WTC11 (cell line): ENCODE results near the gene MYO15B. TPM values are rescaled to one million over a fixed set of nuclear protein-coding genes. Genes with fewer than 3 reads are reported as not detected.

Source experiments
- ATAC-seq: fragments of 200-7000 bp; cut with Tn5 transposase; 2 replicates; pipeline ENCODE4 v1.10.0; 2021; ENCODE audit warnings: mild to moderate bottlenecking, moderate library complexity
- CTCF ChIA-PET: fragments of 300-600 bp; sonication (Branson Sonifier 250); formaldehyde crosslinking; loops from one replicate; lab custom pipeline; 2021; ENCODE audit warnings: antibody characterized with exemption; lab: Charles Lee
- POLR2A ChIA-PET: fragments of 350-600 bp; sonication (Branson Sonifier 250); formaldehyde crosslinking; loops from one replicate; lab custom pipeline; 2021; ENCODE audit warnings: antibody characterized with exemption; lab: Charles Lee
- DNase-seq: peaks from one replicate; pipeline ENCODE4 v3.0.0; 2021; ENCODE audit warnings: low spot score
- H3K27ac Mint-ChIP-seq: 2 replicates; pipeline ENCODE4 v1.8.0; 2021; ENCODE audit warnings: mixed read lengths
- H3K27me3 Mint-ChIP-seq: 2 replicates; pipeline ENCODE4 v1.8.0; 2021; ENCODE audit warnings: low read depth, mild to moderate bottlenecking, moderate library complexity, mixed read lengths
- H3K36me3 Mint-ChIP-seq: 2 replicates; pipeline ENCODE4 v1.8.0; 2021; ENCODE audit warnings: mixed read lengths
- H3K4me1 Mint-ChIP-seq: 2 replicates; pipeline ENCODE4 v1.8.0; 2022; ENCODE audit warnings: mixed read lengths
- H3K4me3 Mint-ChIP-seq: 2 replicates; pipeline ENCODE4 v1.8.0; 2021; ENCODE audit warnings: mild to moderate bottlenecking, moderate library complexity, mixed read lengths
- H3K9me3 Mint-ChIP-seq: 2 replicates; pipeline ENCODE4 v1.8.0; 2021; ENCODE audit warnings: mixed read lengths
- CREB1 ChIP-seq: sonication (generic); formaldehyde crosslinking; IDR thresholded peaks from 2 replicates; pipeline ENCODE4 v1.8.0; 2023; ENCODE audit warnings: mild to moderate bottlenecking, missing genetic modification reagents
- CREM ChIP-seq: sonication (generic); formaldehyde crosslinking; IDR thresholded peaks from 2 replicates; pipeline ENCODE4 v1.8.1; 2022; ENCODE audit warnings: mild to moderate bottlenecking, missing genetic modification reagents, moderate library complexity
- FOXK1 ChIP-seq: sonication (generic); formaldehyde crosslinking; IDR thresholded peaks from 2 replicates; pipeline ENCODE4 v1.8.0; 2022; ENCODE audit warnings: mild to moderate bottlenecking, moderate library complexity, missing genetic modification reagents
- FOXP1 ChIP-seq: sonication (generic); formaldehyde crosslinking; IDR thresholded peaks from 2 replicates; pipeline ENCODE4 v1.8.0; 2022; ENCODE audit warnings: missing genetic modification reagents, mild to moderate bottlenecking, moderate library complexity, borderline replicate concordance
- IRF2 ChIP-seq: sonication (generic); formaldehyde crosslinking; IDR thresholded peaks from 2 replicates; pipeline ENCODE4 v1.8.0; 2022; ENCODE audit warnings: low read depth, missing genetic modification reagents, borderline replicate concordance
- NFE2L1 ChIP-seq: sonication (generic); formaldehyde crosslinking; IDR thresholded peaks from 2 replicates; pipeline ENCODE4 v1.8.1; 2023; ENCODE audit warnings: missing genetic modification reagents
- NR3C1 ChIP-seq: sonication (generic); formaldehyde crosslinking; conservative IDR thresholded peaks from 2 replicates; pipeline ENCODE4 v1.8.1; 2023; ENCODE audit warnings: low read depth, mild to moderate bottlenecking, missing genetic modification reagents
- PRRX2 ChIP-seq: fragments of 250-450 bp; sonication (Bioruptor Pico); IDR thresholded peaks from 2 replicates; pipeline ENCODE4 v1.8.0; 2021; ENCODE audit warnings: mild to moderate bottlenecking
- RELA ChIP-seq: sonication (generic); formaldehyde crosslinking; IDR thresholded peaks from 2 replicates; pipeline ENCODE4 v1.8.1; 2022; ENCODE audit warnings: missing genetic modification reagents, mild to moderate bottlenecking, borderline replicate concordance
- TP53 ChIP-seq: sonication (generic); formaldehyde crosslinking; IDR thresholded peaks from 2 replicates; pipeline ENCODE4 v1.8.1; 2023; ENCODE audit warnings: mild to moderate bottlenecking, missing genetic modification reagents
- ZNF219 ChIP-seq: sonication (generic); formaldehyde crosslinking; IDR thresholded peaks from 2 replicates; pipeline ENCODE4 v1.8.0; 2023; ENCODE audit warnings: missing genetic modification reagents, mild to moderate bottlenecking, borderline replicate concordance
- ZNF263 ChIP-seq: sonication (generic); formaldehyde crosslinking; IDR thresholded peaks from 2 replicates; pipeline ENCODE4 v1.8.1; 2022; ENCODE audit warnings: low read depth, mild to moderate bottlenecking, moderate library complexity, missing genetic modification reagents
- ZNF317 ChIP-seq: sonication (generic); formaldehyde crosslinking; IDR thresholded peaks from 2 replicates; pipeline ENCODE4 v1.8.1; 2023; ENCODE audit warnings: low read depth, mild to moderate bottlenecking, moderate library complexity, missing genetic modification reagents, borderline replicate concordance
- ZNF671 ChIP-seq: fragments of 250-450 bp; sonication (Bioruptor Pico); IDR thresholded peaks from 2 replicates; pipeline ENCODE4 v1.8.0; 2021; ENCODE audit warnings: mild to moderate bottlenecking
- total RNA-seq: library from RNA; stranded (reverse); gene quantifications from 3 replicates; pipeline ENCODE4 v1.2.3, GENCODE V29; 2021
- TF ChIP-seq, protein P1 (sequence below): fragments of 250-450 bp; sonication (Bioruptor Pico); IDR thresholded peaks from 2 replicates; pipeline ENCODE4 v1.8.0; 2021; ENCODE audit warnings: mild to moderate bottlenecking
- TF ChIP-seq, protein P2 (sequence below): sonication (generic); formaldehyde crosslinking; IDR thresholded peaks from 2 replicates; pipeline ENCODE4 v1.8.1; 2023; ENCODE audit warnings: mild to moderate bottlenecking, missing genetic modification reagents
- TF ChIP-seq, protein P3 (sequence below): fragments of 250-450 bp; sonication (Bioruptor Pico); IDR thresholded peaks from 2 replicates; pipeline ENCODE4 v1.9.0; 2021; ENCODE audit warnings: mild to moderate bottlenecking, borderline replicate concordance
- TF ChIP-seq, protein P4 (sequence below): sonication (generic); formaldehyde crosslinking; IDR thresholded peaks from 2 replicates; pipeline ENCODE4 v1.8.0; 2022; ENCODE audit warnings: mild to moderate bottlenecking, missing genetic modification reagents
- TF ChIP-seq, protein P5 (sequence below): sonication (generic); formaldehyde crosslinking; IDR thresholded peaks from 2 replicates; pipeline ENCODE4 v1.8.0; 2023; ENCODE audit warnings: missing genetic modification reagents, mild to moderate bottlenecking, borderline replicate concordance
- TF ChIP-seq, protein P6 (sequence below): sonication (generic); formaldehyde crosslinking; conservative IDR thresholded peaks from 2 replicates; pipeline ENCODE4 v1.8.1; 2023; ENCODE audit warnings: mild to moderate bottlenecking, low read depth, missing genetic modification reagents, moderate library complexity
- TF ChIP-seq, protein P7 (sequence below): sonication (generic); formaldehyde crosslinking; conservative IDR thresholded peaks from 2 replicates; pipeline ENCODE4 v1.8.1; 2022; ENCODE audit warnings: mild to moderate bottlenecking, missing genetic modification reagents

Gene MYO15B
- total RNA-seq, 1 experiment from 2014 or later, result 35.6 TPM

DNA sequence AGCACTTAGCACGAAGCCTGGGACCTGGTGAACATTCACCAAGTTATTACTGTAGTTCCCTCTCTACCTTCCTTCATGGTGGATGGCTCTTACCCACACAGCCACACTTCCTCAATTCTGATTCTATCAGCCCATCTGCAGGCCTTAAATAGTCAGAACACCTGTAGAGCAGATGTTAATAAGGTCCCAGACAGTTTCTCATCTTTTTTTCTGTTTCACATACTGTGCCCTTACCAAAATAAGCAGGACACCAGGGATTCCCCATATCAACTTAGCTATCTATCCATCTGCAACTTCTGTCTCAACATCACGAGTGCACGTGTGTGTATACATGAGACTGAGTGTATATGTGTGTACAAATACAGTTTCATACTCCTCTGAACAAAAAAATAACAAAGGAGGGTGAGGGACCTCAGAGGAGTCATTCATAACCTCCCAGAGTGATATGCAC, 76.5 kb downstream of the MYO15B start (continued):
- TF ChIP-seq, protein P1, sequence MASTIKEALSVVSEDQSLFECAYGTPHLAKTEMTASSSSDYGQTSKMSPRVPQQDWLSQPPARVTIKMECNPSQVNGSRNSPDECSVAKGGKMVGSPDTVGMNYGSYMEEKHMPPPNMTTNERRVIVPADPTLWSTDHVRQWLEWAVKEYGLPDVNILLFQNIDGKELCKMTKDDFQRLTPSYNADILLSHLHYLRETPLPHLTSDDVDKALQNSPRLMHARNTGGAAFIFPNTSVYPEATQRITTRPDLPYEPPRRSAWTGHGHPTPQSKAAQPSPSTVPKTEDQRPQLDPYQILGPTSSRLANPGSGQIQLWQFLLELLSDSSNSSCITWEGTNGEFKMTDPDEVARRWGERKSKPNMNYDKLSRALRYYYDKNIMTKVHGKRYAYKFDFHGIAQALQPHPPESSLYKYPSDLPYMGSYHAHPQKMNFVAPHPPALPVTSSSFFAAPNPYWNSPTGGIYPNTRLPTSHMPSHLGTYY (CRISPR knock-in tag), result no peak
- TF ChIP-seq, protein P2, sequence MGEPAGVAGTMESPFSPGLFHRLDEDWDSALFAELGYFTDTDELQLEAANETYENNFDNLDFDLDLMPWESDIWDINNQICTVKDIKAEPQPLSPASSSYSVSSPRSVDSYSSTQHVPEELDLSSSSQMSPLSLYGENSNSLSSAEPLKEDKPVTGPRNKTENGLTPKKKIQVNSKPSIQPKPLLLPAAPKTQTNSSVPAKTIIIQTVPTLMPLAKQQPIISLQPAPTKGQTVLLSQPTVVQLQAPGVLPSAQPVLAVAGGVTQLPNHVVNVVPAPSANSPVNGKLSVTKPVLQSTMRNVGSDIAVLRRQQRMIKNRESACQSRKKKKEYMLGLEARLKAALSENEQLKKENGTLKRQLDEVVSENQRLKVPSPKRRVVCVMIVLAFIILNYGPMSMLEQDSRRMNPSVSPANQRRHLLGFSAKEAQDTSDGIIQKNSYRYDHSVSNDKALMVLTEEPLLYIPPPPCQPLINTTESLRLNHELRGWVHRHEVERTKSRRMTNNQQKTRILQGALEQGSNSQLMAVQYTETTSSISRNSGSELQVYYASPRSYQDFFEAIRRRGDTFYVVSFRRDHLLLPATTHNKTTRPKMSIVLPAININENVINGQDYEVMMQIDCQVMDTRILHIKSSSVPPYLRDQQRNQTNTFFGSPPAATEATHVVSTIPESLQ (CRISPR knock-in tag), result no peak
- TF ChIP-seq RELA (CRISPR knock-in tag) (no peak), ZNF317 (CRISPR knock-in tag) (no peak), CREB1 (CRISPR knock-in tag) (no peak), NR3C1 (CRISPR knock-in tag) (no peak), ZNF671 (CRISPR knock-in tag) (no peak)
- TF ChIP-seq, protein P3, sequence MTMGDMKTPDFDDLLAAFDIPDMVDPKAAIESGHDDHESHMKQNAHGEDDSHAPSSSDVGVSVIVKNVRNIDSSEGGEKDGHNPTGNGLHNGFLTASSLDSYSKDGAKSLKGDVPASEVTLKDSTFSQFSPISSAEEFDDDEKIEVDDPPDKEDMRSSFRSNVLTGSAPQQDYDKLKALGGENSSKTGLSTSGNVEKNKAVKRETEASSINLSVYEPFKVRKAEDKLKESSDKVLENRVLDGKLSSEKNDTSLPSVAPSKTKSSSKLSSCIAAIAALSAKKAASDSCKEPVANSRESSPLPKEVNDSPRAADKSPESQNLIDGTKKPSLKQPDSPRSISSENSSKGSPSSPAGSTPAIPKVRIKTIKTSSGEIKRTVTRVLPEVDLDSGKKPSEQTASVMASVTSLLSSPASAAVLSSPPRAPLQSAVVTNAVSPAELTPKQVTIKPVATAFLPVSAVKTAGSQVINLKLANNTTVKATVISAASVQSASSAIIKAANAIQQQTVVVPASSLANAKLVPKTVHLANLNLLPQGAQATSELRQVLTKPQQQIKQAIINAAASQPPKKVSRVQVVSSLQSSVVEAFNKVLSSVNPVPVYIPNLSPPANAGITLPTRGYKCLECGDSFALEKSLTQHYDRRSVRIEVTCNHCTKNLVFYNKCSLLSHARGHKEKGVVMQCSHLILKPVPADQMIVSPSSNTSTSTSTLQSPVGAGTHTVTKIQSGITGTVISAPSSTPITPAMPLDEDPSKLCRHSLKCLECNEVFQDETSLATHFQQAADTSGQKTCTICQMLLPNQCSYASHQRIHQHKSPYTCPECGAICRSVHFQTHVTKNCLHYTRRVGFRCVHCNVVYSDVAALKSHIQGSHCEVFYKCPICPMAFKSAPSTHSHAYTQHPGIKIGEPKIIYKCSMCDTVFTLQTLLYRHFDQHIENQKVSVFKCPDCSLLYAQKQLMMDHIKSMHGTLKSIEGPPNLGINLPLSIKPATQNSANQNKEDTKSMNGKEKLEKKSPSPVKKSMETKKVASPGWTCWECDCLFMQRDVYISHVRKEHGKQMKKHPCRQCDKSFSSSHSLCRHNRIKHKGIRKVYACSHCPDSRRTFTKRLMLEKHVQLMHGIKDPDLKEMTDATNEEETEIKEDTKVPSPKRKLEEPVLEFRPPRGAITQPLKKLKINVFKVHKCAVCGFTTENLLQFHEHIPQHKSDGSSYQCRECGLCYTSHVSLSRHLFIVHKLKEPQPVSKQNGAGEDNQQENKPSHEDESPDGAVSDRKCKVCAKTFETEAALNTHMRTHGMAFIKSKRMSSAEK, result no peak
- TF ChIP-seq, protein P4, sequence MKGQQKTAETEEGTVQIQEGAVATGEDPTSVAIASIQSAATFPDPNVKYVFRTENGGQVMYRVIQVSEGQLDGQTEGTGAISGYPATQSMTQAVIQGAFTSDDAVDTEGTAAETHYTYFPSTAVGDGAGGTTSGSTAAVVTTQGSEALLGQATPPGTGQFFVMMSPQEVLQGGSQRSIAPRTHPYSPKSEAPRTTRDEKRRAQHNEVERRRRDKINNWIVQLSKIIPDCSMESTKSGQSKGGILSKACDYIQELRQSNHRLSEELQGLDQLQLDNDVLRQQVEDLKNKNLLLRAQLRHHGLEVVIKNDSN (CRISPR knock-in tag), result no peak
- TF ChIP-seq, all 79 proteins: peak for 0

DNA sequence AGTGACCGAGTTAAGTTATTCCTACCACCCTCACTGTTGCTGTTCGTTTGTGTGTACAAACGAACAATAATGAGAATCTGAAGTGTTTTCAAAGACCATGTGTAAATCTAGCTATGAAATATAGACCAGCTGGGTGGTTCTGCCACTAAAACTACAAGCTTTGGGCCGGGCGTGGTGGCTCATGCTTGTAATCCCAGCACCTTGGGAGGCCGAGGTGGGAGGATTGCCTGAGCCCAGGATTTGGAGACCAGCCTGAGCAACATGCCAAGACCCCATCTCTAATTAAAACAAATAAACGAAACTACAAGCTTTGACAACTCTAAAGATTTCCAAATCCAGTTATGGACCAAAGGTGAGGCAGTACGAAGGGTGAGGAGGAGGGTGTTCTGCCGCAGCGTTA, 78.4 kb downstream of the MYO15B start:
- ATAC-seq (no peak), DNase-seq (no peak)
- H3K27ac Mint-ChIP-seq, result peak overlapping the region; percentile 65
- H3K4me1 Mint-ChIP-seq, result peaks cover 12% of the 10 kb centered on the region
- no peaks in the 10 kb centered on the region for H3K9me3 Mint-ChIP-seq
- ChIA-PET CTCF (interaction anchor here (0.6 to 3.6 kb wide), 9 partner anchors 12 to 381 kb away, joined by 3 to 22 read pairs (median 12); partner anchors contain the start of genes GALK1 and SMIM5), POLR2A (no interaction called here)
- H3K27me3 Mint-ChIP-seq, result no peaks in the 10 kb centered on the region
- peaks cover 37% of the 10 kb centered on the region for H3K36me3 Mint-ChIP-seq
- H3K4me3 Mint-ChIP-seq, result no peak overlapping the region
- TF ChIP-seq NFE2L1 (CRISPR knock-in tag) (no peak), CREM (no peak), ZNF263 (CRISPR knock-in tag) (no peak), FOXP1 (CRISPR knock-in tag) (no peak), ZNF219 (no peak), TP53 (CRISPR knock-in tag) (no peak), CREB1 (CRISPR knock-in tag) (no peak), PRRX2 (no peak), RELA (CRISPR knock-in tag) (no peak), FOXK1 (CRISPR knock-in tag) (no peak), IRF2 (CRISPR knock-in tag) (no peak)
- TF ChIP-seq, protein P5, sequence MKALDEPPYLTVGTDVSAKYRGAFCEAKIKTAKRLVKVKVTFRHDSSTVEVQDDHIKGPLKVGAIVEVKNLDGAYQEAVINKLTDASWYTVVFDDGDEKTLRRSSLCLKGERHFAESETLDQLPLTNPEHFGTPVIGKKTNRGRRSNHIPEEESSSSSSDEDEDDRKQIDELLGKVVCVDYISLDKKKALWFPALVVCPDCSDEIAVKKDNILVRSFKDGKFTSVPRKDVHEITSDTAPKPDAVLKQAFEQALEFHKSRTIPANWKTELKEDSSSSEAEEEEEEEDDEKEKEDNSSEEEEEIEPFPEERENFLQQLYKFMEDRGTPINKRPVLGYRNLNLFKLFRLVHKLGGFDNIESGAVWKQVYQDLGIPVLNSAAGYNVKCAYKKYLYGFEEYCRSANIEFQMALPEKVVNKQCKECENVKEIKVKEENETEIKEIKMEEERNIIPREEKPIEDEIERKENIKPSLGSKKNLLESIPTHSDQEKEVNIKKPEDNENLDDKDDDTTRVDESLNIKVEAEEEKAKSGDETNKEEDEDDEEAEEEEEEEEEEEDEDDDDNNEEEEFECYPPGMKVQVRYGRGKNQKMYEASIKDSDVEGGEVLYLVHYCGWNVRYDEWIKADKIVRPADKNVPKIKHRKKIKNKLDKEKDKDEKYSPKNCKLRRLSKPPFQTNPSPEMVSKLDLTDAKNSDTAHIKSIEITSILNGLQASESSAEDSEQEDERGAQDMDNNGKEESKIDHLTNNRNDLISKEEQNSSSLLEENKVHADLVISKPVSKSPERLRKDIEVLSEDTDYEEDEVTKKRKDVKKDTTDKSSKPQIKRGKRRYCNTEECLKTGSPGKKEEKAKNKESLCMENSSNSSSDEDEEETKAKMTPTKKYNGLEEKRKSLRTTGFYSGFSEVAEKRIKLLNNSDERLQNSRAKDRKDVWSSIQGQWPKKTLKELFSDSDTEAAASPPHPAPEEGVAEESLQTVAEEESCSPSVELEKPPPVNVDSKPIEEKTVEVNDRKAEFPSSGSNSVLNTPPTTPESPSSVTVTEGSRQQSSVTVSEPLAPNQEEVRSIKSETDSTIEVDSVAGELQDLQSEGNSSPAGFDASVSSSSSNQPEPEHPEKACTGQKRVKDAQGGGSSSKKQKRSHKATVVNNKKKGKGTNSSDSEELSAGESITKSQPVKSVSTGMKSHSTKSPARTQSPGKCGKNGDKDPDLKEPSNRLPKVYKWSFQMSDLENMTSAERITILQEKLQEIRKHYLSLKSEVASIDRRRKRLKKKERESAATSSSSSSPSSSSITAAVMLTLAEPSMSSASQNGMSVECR (CRISPR knock-in tag), result no peak
- TF ChIP-seq, protein P6, sequence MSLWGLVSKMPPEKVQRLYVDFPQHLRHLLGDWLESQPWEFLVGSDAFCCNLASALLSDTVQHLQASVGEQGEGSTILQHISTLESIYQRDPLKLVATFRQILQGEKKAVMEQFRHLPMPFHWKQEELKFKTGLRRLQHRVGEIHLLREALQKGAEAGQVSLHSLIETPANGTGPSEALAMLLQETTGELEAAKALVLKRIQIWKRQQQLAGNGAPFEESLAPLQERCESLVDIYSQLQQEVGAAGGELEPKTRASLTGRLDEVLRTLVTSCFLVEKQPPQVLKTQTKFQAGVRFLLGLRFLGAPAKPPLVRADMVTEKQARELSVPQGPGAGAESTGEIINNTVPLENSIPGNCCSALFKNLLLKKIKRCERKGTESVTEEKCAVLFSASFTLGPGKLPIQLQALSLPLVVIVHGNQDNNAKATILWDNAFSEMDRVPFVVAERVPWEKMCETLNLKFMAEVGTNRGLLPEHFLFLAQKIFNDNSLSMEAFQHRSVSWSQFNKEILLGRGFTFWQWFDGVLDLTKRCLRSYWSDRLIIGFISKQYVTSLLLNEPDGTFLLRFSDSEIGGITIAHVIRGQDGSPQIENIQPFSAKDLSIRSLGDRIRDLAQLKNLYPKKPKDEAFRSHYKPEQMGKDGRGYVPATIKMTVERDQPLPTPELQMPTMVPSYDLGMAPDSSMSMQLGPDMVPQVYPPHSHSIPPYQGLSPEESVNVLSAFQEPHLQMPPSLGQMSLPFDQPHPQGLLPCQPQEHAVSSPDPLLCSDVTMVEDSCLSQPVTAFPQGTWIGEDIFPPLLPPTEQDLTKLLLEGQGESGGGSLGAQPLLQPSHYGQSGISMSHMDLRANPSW (CRISPR knock-in tag), result no peak
- TF ChIP-seq, protein P7, sequence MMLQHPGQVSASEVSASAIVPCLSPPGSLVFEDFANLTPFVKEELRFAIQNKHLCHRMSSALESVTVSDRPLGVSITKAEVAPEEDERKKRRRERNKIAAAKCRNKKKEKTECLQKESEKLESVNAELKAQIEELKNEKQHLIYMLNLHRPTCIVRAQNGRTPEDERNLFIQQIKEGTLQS (CRISPR knock-in tag), result no peak
